ENCODE measurements around the gene HAUS2. TPM values are rescaled to one million over a fixed set of nuclear protein-coding genes. Genes with fewer than 3 reads are reported as not detected.

Gene HAUS2
- 28.5 and 36.6 TPM in 2 replicates for polyA plus RNA-seq

GRCh38 chr15:42548249-42549031 is at the start of gene HAUS2, which contains the start of gene LRRC57:
TSS of gene HAUS2 (plus strand) at chr15:42548838. CDS start at chr15:42548873, 35 bp downstream.
TSS of gene LRRC57 (minus strand) at chr15:42548793. CDS start at chr15:42548434, 359 bp downstream.

GRCh38 chr15:42575188-42576039 is 26.8 kb downstream of the HAUS2 start, which contains the start of gene STARD9:
TSS of gene STARD9 (plus strand) at chr15:42575606. CDS start at chr15:42575716, 110 bp downstream.

Other genes with a start within 250 kb of the HAUS2 start
- gene CAPN3, start 189.3 kb upstream of the HAUS2 start, polyA plus RNA-seq, result 1.1 and 1.5 TPM in 2 replicates
- 20.3 and 28.7 TPM in 2 replicates for gene ZNF106, start 57.7 kb upstream of the HAUS2 start, polyA plus RNA-seq
- gene SNAP23, start 53.2 kb upstream of the HAUS2 start, polyA plus RNA-seq, result 9.2 and 10.6 TPM in 2 replicates
- 2.0 and 4.2 TPM in 2 replicates for gene LRRC57, start within 50 bp of the HAUS2 start, polyA plus RNA-seq
- gene STARD9, start 26.8 kb downstream of the HAUS2 start, polyA plus RNA-seq, result 0.17 and 0.27 TPM in 2 replicates
- gene CDAN1, start 188.3 kb downstream of the HAUS2 start, polyA plus RNA-seq, result 0.27 and 2.2 TPM in 2 replicates

All from Purkinje cell (primary cell).